GM21390 (cell line): Measurements from ENCODE around the gene GFPT2.

Source experiments
- ATAC-seq: cut with Tn5 transposase; IDR thresholded peaks from one replicate; pipeline ENCODE4 v1.9.1; 2021; ENCODE audit not compliant: unreplicated experiment

GFPT2 gene

DNA sequence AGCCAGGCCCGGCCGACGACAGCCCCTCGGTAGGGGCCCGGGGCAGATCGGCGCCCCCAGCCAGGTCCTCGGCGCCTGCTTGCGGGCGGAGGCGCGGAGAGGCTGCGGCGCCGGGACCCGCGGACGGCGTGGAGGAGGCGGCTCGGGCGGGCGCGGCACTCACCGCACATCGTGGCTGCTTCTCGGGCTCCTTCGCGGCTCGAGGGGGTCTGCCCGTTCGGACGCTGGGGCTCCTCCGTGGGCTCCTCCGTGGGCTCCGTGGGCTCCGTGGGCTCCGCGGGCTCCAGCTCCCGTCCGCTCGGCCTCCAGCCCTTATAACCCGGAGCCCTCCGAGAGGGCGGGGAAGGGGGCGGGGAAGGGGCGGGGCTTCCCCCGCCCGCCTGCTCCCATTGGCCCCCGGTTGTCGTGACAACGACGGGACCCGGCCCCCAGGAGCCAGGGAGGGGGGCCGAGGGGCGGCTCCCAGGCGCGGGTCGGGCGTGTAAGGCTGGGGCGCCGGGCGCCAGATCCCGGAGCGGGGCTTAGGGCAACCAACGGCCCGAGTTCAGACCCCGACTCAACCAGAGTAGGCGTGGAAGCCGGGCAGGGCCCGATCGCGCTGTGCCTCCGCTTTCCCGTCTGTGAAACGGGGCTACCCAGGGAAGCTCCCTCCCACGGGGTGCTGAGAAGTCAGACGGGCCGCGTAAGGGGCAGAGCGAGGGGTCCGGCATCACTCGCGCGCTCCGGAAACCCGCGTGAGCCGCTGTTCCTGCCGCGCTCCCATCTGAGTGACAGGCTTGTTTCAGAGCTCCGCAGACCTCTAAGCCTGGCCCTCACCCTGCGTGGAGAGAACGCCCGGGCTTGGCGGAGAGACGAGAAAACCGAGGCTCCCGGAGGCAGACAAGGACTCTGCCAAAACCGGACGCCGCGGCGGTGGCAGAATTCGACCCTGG, at the start of gene GFPT2:
GFPT2 (minus strand) TSS at position 289 of the 932 bp plus-strand sequence; CDS start at position 170, 119 bp downstream.
- peak; percentile 85 for ATAC-seq

DNA sequence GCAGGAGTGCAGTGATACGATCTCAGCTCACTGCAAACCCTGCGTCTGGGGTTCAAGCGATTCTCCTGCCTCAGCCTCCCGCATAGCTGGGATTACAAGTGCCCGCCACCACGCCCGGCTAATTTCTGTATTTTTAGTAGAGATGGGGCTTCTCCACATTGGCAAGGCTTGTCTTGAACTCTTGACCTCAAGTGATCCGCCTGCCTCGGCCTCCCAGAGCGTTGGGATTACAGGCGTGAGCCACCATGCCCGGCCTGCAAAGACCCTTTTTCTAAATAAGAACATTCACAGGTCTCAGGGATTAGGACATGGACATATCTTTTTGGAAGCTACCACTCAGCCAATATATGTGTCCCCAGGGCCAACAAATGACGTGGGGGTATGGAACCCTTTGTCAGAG, 49.6 kb upstream of the GFPT2 start:
- no peak for ATAC-seq

DNA sequence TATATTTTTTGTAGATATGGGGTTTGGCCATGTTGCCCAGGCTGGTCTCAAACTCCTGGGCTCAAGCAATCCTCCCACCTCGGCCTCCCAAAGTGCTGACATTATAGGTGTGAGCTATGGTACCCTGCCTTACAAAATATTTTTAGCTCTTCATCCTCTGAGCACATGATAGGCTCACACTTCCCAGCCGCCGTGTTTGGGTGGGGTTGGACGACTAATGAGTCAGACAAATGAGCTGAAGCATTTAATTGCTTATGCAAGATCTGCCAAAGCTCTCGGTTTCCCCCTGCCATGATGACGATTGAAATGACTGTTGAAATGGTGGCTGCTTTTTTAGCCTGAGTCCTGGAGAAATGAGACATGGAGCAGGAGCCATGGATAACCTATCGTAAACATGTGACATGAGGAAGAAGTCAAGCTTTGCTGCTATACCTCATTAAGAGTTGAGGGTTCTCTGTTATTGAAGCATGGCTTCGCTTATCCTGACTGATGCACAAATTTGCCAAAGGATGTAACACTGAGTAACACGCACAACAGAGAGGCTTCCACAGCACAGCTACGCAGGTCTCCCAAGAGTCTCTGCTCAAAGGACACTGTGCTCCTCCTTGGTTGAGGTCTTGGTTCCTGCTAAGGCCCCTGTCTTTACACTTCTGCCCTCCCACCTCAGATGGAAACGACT, 48.2 kb upstream of the GFPT2 start:
- ATAC-seq: no peak

DNA sequence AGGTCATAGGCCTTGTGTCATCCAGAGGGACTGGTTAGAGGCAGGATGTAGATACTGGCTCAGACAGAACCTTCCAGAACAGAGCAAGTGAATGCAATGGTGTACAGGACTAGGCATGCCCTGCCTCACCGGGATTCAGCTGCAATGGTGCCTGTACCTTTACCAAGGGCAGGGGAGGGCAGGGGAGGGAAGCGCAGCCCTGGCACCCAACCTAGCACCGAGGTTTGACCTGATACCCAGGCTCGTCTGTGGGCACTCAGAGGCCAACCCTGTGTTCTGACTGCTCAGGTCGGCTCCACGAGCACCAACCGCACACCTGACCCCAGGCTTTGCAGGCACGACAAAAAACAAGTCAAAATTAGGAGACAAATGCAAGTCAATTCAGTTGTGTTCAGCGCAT, 47.3 kb upstream of the GFPT2 start:
- no peak for ATAC-seq

DNA sequence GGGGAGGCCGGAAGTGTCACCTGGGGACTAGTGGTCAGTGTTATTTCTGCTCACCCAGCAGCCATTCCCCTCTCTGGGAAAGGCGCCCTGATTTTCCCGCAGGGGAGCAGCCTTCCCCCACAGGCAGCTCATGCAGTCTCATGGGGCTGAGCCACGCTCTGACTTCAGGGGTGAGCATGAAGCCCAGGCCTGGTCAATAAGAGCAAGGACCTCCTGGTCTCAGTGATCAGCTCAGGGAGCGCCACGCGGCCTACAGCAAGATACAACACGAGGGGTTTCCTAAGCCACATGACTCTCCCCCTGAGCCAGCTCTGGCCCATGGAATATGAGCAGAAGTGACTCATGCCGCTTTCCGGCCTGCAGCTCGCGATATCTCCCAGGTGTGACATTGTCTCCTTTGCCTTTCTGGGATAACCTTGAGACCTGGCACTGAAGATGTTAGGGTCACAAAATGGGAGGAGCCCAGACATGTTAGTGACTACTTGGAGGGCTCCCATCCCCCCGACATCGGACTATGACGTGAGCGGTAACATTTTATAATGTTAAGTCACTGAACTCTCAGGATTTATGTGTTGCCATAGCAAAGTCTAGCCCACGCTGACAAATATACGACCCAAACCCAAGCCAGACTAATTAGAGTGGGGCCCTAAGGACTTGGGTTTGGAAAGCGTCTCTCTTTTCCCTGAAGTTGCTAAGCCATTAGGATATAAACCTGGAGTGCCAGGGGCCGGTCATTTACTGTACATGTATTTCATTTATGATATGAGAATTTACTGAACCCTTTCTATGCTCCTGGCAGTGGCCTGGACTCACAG, 46.5 kb upstream of the GFPT2 start:
- ATAC-seq: no peak

DNA sequence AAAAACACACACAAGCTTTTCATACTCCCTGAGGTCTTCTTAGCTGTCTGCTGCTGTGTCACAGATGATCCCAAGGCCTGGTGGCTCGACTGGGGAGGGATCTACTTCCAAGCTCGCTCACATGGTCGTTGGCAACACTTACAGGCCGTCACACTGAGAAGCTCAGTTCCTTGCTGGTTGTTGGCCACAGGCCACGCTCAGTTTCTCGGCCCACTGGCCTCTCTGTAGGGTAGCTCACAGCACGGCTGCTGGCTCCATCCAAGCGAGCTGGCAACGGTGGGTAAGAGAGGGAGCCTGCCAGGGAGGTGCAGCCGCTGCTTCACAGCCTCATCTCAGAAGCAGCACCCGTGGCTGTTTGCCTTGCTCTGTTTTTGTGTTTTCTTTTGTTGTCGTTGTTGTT, 43.8 kb upstream of the GFPT2 start:
- ATAC-seq: no peak

DNA sequence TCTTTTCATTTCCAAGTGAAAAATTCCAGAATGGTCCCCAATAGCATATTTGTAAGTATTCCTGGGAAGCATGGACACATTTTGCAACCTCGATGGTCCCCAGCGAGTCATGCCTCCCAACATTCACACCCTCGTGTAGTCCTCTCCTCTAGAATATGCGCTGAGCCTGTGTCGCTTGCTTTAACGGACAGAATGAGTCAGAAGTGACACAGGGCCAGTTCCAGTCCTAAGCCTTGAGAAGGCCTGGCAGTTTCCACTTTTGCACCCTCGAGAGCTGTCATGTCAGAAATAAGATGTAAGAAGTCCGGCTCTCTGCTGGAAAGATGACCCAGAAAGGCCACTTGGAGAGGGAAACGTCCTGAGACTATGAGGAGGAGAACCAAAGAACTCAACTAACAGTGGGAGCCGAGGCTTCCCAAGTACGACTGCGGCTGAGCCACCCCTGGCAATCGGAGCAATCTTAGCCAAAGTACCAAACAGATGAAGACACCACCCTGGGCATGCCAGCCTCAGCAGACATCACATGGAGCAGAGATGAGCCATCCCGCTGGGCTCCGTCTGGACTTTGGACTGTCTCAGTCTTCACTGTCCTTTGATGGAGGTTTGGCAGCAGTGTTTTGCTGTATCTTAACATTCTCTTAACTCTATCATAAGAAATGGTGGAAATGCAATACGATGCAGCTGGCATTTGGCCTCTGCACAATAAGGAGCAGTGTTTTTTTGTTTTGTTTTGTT, 42.6 kb upstream of the GFPT2 start:
- no peak for ATAC-seq

DNA sequence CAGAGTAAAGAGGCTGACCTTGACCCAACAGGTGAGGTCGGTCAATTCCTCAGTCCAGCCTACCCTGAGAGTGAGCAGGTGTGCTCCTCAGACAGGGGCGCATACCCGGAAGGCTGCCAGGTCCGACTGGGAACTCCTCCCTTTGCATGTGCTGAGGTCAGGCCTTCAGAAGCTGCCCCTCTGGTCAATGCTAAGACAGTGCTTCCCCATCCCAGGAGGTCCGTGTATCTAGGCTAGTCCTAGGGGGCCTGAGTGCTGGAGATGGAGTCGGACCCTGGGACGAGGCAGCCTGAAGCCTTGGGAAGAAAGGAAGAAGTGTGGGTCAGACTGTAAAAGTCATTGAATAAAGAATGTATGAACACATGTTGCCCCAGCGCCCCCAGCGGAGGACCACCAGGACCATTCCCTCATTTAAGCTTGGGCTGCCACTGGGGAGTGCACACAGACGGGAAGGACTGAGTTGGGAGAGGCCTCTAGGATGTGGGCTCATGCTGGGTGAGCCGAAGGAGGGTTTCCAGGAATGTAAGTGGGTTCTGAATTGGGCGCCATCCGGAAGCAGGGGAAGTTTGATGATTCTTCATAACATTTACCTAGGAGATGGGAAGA, 41.0 kb upstream of the GFPT2 start:
- ATAC-seq: no peak

DNA sequence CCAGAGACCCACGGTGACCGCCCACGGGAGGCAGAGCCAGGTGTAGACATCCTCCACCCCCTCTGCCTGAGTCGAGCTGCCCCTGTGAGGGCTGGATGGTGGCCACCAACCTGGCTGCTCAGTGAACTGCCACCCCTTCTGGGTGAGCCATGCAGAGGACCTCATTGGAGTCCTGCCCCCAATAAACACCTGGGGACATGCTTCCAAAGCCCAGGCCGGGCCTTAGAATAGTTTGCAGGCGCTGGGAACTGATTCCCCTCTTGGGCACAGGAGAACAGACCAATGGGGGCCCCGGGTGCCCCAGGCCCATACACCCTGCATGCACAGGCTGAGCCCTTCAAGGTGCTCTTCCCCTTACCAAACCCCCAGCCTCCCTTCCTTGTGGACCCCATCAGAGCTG, 38.1 kb upstream of the GFPT2 start:
- ATAC-seq: no peak

DNA sequence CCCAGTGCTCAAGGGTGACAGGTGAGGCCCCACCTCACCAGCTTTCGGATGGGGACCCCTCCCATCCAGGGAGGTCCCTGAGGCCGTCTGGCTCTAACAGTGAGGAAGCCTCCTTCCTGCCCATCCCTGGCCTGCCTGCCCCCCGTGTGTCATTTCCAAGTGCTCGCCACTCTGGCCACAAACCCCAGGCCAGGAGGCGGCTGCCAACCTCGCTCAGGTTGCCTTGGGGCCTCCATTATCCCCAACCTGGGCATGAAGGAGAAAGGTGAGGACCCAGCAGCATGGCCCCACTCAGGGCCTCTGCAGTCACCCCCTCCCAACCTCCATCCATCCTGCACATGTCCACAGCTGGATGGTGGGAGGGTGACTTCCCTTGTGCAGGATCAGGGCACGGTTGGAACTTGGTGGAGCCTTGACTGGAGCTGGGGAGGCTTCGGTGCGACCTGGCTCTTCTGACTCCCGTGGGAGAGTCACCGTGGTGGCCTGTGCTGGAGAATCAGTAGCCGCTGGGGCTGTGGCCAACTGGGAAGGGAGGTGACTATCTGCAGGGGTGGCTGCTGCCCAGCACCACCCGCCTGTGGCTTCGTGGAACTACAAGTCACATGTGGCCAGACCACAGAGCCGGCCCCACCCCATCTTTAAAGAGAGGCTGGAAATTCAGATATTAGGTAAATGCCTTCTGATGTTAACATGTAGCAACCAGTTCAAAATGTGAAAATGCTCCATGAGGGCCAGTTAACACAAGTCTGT, 37.5 kb upstream of the GFPT2 start:
- no peak for ATAC-seq

DNA sequence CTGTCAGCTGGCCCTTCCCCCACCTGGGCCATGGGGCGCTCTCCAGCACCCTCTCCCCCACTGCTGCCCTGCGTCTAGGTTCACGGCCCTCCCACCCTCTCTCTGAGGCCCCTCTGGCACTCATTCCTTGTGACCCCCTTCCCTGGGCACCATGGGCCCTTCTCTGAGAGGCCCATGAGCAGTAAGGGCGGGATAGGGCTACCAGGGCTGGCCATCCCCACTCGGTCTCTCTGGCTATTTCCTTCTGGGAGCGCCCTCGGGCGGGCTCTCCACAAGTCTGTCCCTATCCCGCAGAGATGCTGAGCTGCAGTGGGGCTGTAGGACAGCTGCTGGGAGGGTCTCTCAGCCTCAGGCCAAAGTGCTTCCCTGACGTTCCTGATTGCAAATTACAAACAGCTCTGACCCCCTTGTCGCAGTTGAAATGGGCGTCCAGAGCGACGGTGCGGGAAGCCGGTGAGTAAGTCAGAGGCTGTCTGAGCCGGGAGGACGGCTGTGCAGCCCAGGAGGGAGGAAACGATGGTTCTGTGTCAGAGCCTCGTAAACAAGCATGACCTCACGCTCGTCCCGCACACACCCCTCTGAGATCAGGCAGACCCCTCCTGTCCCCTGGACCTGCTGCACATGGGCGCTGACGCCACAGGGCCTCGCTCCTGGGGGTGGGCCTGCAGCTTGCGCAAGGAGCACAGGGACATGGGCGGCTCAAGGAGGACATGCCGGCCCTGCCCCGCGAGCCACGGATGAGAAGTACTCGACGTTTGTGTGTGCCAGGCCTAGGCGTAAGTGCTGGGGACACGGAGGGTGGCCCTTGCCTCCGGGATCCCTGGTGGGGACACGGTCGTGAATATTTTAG, 36.3 kb upstream of the GFPT2 start:
- ATAC-seq: no peak

DNA sequence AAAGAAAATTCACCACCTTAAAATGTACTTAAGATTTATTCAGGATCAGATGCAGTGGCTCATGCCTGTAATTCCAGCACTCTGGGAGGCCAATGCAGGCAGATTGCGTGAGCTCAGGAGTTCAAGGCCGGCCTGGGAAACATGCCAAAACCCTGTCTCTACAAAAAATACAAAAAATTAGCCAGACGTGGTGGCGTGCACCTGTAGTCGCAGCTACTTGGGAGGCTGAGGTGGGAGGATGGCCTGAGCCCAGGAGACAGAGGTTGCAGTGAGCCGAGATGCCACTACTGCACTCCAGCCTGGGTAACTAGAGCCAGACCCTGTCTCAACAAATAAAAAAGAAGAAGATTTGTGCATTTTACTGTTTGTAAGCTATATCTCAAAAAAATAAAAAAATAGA, 34.7 kb upstream of the GFPT2 start:
- ATAC-seq: no peak

DNA sequence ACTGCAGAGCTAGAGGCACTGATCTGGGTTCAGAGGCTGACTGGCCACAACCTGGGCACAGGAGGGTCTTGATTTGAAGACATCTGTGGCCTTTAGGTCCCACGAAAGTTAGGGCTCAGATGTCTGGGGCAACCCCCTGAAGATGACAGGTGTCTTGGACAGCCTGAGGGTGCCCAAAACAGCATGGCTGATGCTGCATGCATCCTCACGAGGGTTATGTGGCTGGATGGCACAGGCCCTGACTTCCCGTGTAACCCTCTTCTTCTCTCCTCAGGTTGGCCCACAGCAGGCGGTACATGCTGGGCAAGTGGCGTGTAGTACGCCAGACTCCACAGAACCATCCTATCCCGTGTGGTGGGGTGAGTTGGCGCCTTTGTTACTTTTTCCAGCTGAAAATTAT, 29.8 kb upstream of the GFPT2 start:
- no peak for ATAC-seq

DNA sequence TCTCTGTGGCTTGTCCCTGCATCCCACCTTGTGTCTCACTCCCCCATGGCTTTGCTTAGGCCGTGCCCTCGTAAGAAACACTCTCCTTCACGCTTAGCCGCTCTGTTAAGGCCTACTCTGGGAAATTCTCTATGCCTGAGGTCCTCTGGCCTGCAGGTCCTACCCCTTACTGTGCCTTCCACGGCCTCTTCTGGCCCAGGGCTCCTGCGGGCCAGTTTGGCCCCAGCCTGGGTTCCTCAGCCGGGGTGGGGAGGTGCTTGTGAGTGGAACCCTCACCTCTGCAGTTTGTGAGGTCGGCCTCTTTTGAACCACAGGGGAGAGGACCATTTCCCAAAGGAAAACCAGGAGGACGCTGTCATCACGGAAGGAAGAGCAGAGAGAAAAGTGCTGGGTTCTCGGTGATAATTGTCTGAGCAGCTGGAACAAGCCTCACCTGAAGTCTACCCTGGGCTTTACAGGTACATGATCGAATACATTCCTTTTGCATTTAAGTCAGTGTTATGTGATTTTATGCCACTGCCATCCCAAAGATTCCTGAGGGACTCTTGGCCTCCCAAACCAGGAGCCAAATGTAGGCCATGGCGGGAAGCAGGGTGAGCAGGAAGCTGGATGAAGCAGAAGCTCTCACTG, 28.8 kb upstream of the GFPT2 start:
- no peak for ATAC-seq

DNA sequence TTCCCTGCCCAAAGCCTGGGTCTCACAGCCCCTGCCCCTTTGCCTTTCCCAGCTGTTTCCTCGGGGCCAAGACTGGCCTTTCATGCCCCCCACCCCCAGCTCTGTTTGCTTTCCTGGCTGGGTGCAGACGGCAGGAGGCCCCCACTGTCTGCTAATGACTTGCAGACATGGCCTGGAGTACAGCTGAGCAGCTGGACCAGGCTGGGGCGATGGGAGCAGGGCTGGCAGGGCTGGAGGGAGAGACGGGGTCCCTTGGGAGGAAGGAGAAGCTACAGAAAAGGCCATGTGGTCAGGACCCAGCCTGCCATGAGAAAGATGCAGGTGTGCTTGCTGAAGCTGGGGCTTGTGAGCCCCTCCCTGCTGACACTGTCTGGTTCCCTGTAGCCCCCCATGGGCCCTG, 28.3 kb upstream of the GFPT2 start:
- no peak for ATAC-seq

DNA sequence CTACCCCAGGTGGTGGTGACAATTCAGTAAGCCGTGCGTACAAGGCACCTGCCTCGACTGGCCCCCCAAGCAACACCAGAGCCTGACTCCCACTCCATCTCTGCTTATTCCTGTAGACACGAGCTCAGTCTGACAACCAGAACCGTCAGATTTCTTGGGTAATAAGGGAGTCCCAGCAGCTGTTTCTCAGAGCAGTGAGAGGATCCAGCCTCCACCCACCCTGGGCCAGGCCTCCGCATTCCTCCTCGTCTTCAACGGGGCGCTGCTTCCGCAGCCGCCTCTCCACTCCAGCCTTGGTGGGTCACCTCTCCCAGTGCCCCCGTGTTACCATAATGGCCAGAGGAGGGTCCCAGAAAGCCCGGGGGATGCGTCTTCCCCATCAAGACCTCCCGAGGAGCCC, 27.7 kb upstream of the GFPT2 start:
- ATAC-seq: no peak

DNA sequence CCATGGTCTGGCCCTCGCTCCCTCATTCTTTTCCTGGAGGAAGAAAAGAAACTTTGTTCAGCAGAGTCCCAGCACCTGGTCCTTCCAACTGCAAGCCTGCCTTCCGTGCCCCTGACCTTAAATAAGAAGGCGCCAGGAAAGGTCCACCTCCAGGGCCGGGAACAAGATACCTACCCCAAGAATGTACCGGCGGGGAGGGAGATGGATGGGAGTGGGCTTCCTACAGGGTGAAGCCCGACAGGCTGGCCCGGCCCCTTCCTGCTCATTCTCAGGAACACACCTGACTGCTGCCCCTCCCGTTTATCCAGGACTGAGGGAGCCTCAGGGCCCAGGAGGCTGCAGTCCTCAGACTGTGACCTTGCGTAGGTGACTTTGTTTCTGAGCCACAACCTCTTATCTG, 27.3 kb upstream of the GFPT2 start:
- no peak for ATAC-seq

DNA sequence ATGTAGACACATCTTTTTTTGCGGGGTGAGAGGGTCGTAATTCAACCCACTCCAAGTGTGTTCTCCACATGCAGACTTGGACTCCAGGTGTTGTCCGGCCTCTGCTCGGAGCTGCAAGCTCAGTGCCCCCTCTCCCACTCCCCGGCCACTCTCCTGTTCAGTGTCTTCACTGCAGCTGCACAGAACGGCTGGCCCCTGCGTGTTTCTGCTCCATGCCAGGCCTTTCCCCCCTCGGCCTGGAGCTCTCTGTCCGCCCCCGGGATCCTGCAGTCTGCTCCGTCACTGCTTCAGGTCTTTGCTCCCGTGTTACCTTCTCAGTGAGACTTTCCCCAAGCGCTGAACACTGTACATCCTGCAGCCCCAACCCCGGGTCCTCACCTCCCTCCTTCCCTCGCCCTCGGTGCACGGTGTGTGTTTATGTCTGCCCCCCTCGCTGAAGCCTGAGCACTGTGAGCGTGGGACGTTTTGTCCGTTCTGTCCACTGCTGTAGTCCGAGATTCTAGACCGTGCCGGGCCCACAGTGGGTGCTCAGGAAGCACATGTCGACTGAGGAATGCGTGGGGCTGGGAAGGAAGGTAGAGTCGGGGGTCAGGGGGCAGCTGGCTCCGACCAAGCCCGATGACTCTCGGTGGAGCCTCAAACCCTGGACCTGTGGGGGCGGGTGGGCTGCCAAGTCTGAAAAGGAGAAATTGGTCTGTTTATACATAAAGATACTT, 26.4 kb upstream of the GFPT2 start:
- ATAC-seq: no peak
